ENCODE measurements around the gene DUSP10.

- TF ChIP-seq GATA2 (IDR thresholded peaks at IDR 0.05; ENCODE audit: low read depth, low read length), result no peak
- no peak for TF ChIP-seq GATA3 (IDR thresholded peaks at IDR 0.05; ENCODE audit: low read depth, low read length)
These were observed 7.1 kb upstream of the DUSP10 start for GRCh38 chr1:221748981-221749380.

Measured in SH-SY5Y (cell line).